DND-41 (cell line): ENCODE results near the gene OR2T10.

Experiments used
- ATAC-seq: fragments of 200-7000 bp; cut with Tn5 transposase; 3 replicates; pipeline ENCODE4 v1.9.1; 2021; ENCODE audit warnings: low read depth; ENCODE audit not compliant: insufficient read depth
- DNase-seq: peaks from one replicate; pipeline ENCODE4 v3.0.0-alpha.2; 2020
- H2AFZ ChIP-seq: 2 replicates; pipeline ENCODE4 v1.6.0; 2012; ENCODE audit warnings: low read depth, low read length
- H3K27ac ChIP-seq: 2 replicates; pipeline ENCODE4 v1.5.1; 2012; ENCODE audit warnings: low read length, inconsistent platforms
- H3K27me3 ChIP-seq: fragments of 200-600 bp; sonication (generic); 2 replicates; pipeline ENCODE4 v1.6.0; 2012; ENCODE audit warnings: low read length, mild to moderate bottlenecking, inconsistent platforms; ENCODE audit not compliant: insufficient read depth, poor library complexity
- H3K36me3 ChIP-seq: 2 replicates; pipeline ENCODE4 v1.5.1; 2012; ENCODE audit warnings: low read length, inconsistent platforms; ENCODE audit not compliant: insufficient read depth
- H3K4me1 ChIP-seq: 2 replicates; pipeline ENCODE4 v1.5.1; 2012; ENCODE audit warnings: mild to moderate bottlenecking, low read length; ENCODE audit not compliant: insufficient read depth
- H3K4me2 ChIP-seq: 2 replicates; pipeline ENCODE4 v1.6.0; 2012; ENCODE audit warnings: mild to moderate bottlenecking, moderate library complexity, low read length, inconsistent platforms; ENCODE audit not compliant: insufficient read depth
- H3K4me3 ChIP-seq, 2 experiments: fragments of 200-600 bp in 1 of 2; shearing (Covaris generic) in 1 of 2; 2 replicates each; pipeline ENCODE4 v1.5.1; 2012 to 2016; ENCODE audit warnings: inconsistent platforms in 2 of 2, low read length in 2 of 2, mild to moderate bottlenecking in 2 of 2, low read depth in 1 of 2, moderate library complexity in 1 of 2
- H3K79me2 ChIP-seq: 2 replicates; pipeline ENCODE4 v1.6.0; 2012; ENCODE audit warnings: low read length, inconsistent platforms; ENCODE audit not compliant: insufficient read depth
- H3K9ac ChIP-seq: 2 replicates; pipeline ENCODE4 v1.6.0; 2012; ENCODE audit warnings: low read depth, mild to moderate bottlenecking, inconsistent platforms, low read length, moderate library complexity
- H3K9me3 ChIP-seq: 2 replicates; pipeline ENCODE4 v1.5.1; 2012; ENCODE audit warnings: low read length, moderate library complexity, mild to moderate bottlenecking, inconsistent platforms; ENCODE audit not compliant: insufficient read depth, severe bottlenecking
- H4K20me1 ChIP-seq: 2 replicates; pipeline ENCODE4 v1.6.0; 2012; ENCODE audit warnings: low read length; ENCODE audit not compliant: insufficient read depth
- EZH2 ChIP-seq: IDR thresholded peaks from 3 replicates; pipeline ENCODE4 v1.6.1; 2012; ENCODE audit warnings: borderline replicate concordance, low read depth, mild to moderate bottlenecking, moderate library complexity, low read length, inconsistent platforms; ENCODE audit not compliant: severe bottlenecking
- TF ChIP-seq, protein P1 (sequence below): IDR thresholded peaks from 2 replicates; pipeline ENCODE4 v1.5.1; 2012; ENCODE audit warnings: borderline replicate concordance, low read length, moderate library complexity, mild to moderate bottlenecking; ENCODE audit not compliant: poor library complexity, severe bottlenecking; ENCODE audit errors: extremely low read depth

The OR2T10 gene

GRCh38 chr1:248593226-248593625 lies 4.3 kb downstream of the OR2T10 start:
- ATAC-seq (no peak), DNase-seq (no peak)
- no peaks in the 10 kb centered on the region for H3K36me3 ChIP-seq
- no peaks in the 10 kb centered on the region for H3K79me2 ChIP-seq
- H3K9me3 ChIP-seq, result no peaks in the 10 kb centered on the region
- TF ChIP-seq EZH2, result no peak
- TF ChIP-seq, protein P1, sequence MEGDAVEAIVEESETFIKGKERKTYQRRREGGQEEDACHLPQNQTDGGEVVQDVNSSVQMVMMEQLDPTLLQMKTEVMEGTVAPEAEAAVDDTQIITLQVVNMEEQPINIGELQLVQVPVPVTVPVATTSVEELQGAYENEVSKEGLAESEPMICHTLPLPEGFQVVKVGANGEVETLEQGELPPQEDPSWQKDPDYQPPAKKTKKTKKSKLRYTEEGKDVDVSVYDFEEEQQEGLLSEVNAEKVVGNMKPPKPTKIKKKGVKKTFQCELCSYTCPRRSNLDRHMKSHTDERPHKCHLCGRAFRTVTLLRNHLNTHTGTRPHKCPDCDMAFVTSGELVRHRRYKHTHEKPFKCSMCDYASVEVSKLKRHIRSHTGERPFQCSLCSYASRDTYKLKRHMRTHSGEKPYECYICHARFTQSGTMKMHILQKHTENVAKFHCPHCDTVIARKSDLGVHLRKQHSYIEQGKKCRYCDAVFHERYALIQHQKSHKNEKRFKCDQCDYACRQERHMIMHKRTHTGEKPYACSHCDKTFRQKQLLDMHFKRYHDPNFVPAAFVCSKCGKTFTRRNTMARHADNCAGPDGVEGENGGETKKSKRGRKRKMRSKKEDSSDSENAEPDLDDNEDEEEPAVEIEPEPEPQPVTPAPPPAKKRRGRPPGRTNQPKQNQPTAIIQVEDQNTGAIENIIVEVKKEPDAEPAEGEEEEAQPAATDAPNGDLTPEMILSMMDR, result no peak
- H3K4me3 ChIP-seq, result no peak overlapping the region
- H3K27ac ChIP-seq, result no peak overlapping the region
- H3K27me3 ChIP-seq, result no peaks in the 10 kb centered on the region
- no peak overlapping the region for H2AFZ ChIP-seq
- H3K4me2 ChIP-seq, result no peak overlapping the region
- no peaks in the 10 kb centered on the region for H4K20me1 ChIP-seq
- peaks cover 8% of the 10 kb centered on the region for H3K4me1 ChIP-seq
- H3K9ac ChIP-seq, result no peak overlapping the region

DNA sequence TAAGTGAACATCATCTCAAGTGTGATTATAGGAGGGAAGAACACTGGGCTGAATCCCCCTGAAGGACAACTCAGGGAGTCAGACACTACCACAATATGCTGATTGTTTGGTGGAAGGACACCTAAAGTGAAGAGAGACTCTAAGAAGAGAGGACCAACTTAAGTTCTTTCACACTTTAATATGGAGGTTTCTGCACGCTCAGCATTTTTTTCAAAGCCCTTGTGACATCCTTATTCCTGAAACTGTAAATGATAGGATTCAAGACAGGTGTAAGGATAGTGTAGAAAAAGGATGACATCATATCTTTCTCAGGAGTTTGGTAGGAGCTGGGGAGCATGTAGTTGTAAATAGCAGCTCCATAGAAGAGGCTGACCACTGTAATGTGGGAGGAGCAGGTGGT lies 4.8 kb downstream of the OR2T10 start:
- Histone ChIP-seq H3K27me3 (no peaks in the 10 kb centered on the region), H3K4me2 (no peak overlapping the region), H3K9me3 (no peaks in the 10 kb centered on the region), H3K27ac (no peak overlapping the region), H3K4me3 (no peak overlapping the region), H3K9ac (no peak overlapping the region), H3K79me2 (no peaks in the 10 kb centered on the region), H3K4me1 (peaks cover 8% of the 10 kb centered on the region), H2AFZ (no peak overlapping the region), H3K36me3 (no peaks in the 10 kb centered on the region), H4K20me1 (no peaks in the 10 kb centered on the region)
- ATAC-seq (no peak), DNase-seq (no peak)
- TF ChIP-seq EZH2, result no peak
- TF ChIP-seq, protein P1, result no peak

- ATAC-seq, result no peak
- H3K4me1 ChIP-seq, result no peaks in the 10 kb centered on the region
Measured at GRCh38 chr1:248590055-248590454, 7.4 kb downstream of the OR2T10 start.

DNA sequence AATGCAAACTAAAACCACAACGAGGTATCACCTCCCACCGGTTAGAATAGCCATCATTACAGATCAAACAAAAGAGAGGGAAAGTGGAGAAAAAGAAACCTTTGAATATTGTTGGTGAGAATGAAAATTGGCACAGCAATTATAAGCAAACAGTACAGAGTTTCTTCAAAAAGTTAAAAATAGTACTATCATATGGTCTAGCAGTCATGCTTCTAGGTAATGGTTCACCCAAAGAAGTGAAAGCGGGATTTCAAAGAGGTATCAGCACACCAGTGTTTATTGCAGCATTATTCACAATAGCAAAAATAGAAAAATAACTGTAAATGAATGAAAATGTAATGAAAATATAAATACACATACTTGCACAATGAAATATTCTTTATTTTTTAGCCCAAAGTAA lies 8.2 kb downstream of the OR2T10 start:
- H3K36me3 ChIP-seq, result no peaks in the 10 kb centered on the region
- no peak overlapping the region for H3K4me3 ChIP-seq
- H3K27me3 ChIP-seq, result no peaks in the 10 kb centered on the region
- no peaks in the 10 kb centered on the region for H4K20me1 ChIP-seq
- H3K4me1 ChIP-seq, result no peaks in the 10 kb centered on the region
- ATAC-seq, result no peak
- H3K27ac ChIP-seq, result no peak overlapping the region
- H3K79me2 ChIP-seq, result no peaks in the 10 kb centered on the region
- no peak for DNase-seq
- H3K9me3 ChIP-seq, result no peaks in the 10 kb centered on the region
- no peak overlapping the region for H3K9ac ChIP-seq
- TF ChIP-seq, protein P1, result no peak
- no peak for TF ChIP-seq EZH2
- no peak overlapping the region for H3K4me2 ChIP-seq
- H2AFZ ChIP-seq, result no peak overlapping the region

More at GRCh38 chr1:248590055-248590454, 7.4 kb downstream of the OR2T10 start:
- TF ChIP-seq, protein P1, result no peak
- no peak for TF ChIP-seq EZH2
- H3K4me2 ChIP-seq, result no peak overlapping the region
- no peak overlapping the region for H3K9ac ChIP-seq
- no peaks in the 10 kb centered on the region for H4K20me1 ChIP-seq
- H3K27me3 ChIP-seq, result no peaks in the 10 kb centered on the region
- no peak for DNase-seq
- no peaks in the 10 kb centered on the region for H3K9me3 ChIP-seq
- H3K27ac ChIP-seq, result no peak overlapping the region
- no peaks in the 10 kb centered on the region for H3K79me2 ChIP-seq
- no peaks in the 10 kb centered on the region for H3K36me3 ChIP-seq
- no peak overlapping the region for H3K4me3 ChIP-seq
- H2AFZ ChIP-seq, result no peak overlapping the region
